PFSK-1 (cell line): ENCODE data around the gene TMEM175. TPM values are rescaled to one million over a fixed set of nuclear protein-coding genes. Genes with fewer than 3 reads are reported as not detected.

Source experiments
- FOXP2 ChIP-seq: optimal IDR thresholded peaks from 2 replicates; pipeline ENCODE3; 2011; ENCODE audit warnings: borderline replicate concordance, control low read depth, inconsistent platforms; ENCODE audit not compliant: insufficient read depth; ENCODE audit errors: extremely low read length, extremely low read depth
- POLR2AphosphoS5 ChIP-seq: IDR thresholded peaks from 2 replicates; pipeline ENCODE4 v1.6.1; 2012; ENCODE audit warnings: low read depth, mild to moderate bottlenecking, control low read depth, low read length, moderate library complexity
- SIN3A ChIP-seq: IDR thresholded peaks from 2 replicates; pipeline ENCODE4 v1.6.1; 2012; ENCODE audit warnings: mild to moderate bottlenecking, low read length, moderate library complexity, borderline replicate concordance; ENCODE audit not compliant: insufficient read depth
- TAF1 ChIP-seq: IDR thresholded peaks from 2 replicates; pipeline ENCODE4 v1.6.1; 2012; ENCODE audit warnings: low read length, control low read depth, borderline replicate concordance; ENCODE audit not compliant: insufficient read depth
- polyA plus RNA-seq: library from polyadenylated mRNA; unstranded; fragments of >200 nt; gene quantifications from one replicate; pipeline ENCODE4 v1.2.1, GENCODE V29; 2012; ENCODE audit warnings: low read depth, missing spikeins; ENCODE audit not compliant: insufficient read length
- TF ChIP-seq, protein P1 (sequence below), 2 experiments: IDR thresholded peaks; 2 replicates each; pipeline versions ENCODE4 v1.6.1 to v1.8.0; 2011 to 2012; ENCODE audit warnings: low read depth in 2 of 2, low read length in 2 of 2, control low read depth in 1 of 2, inconsistent platforms in 1 of 2, mild to moderate bottlenecking in 1 of 2, moderate library complexity in 1 of 2; ENCODE audit not compliant: insufficient read depth in 1 of 2

TMEM175 gene, protein sequence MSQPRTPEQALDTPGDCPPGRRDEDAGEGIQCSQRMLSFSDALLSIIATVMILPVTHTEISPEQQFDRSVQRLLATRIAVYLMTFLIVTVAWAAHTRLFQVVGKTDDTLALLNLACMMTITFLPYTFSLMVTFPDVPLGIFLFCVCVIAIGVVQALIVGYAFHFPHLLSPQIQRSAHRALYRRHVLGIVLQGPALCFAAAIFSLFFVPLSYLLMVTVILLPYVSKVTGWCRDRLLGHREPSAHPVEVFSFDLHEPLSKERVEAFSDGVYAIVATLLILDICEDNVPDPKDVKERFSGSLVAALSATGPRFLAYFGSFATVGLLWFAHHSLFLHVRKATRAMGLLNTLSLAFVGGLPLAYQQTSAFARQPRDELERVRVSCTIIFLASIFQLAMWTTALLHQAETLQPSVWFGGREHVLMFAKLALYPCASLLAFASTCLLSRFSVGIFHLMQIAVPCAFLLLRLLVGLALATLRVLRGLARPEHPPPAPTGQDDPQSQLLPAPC
- polyA plus RNA-seq: 19.1 TPM

GRCh38 chr4:931960-932712 is at the start of gene TMEM175, which contains the start of gene GAK:
Gene TMEM175 (plus strand): TSS chr4:932460. CDS start chr4:947740, 15,280 bp downstream.
Gene GAK (minus strand): TSS chr4:932316. CDS start chr4:932187, 129 bp downstream.
- TF ChIP-seq, protein P1, sequence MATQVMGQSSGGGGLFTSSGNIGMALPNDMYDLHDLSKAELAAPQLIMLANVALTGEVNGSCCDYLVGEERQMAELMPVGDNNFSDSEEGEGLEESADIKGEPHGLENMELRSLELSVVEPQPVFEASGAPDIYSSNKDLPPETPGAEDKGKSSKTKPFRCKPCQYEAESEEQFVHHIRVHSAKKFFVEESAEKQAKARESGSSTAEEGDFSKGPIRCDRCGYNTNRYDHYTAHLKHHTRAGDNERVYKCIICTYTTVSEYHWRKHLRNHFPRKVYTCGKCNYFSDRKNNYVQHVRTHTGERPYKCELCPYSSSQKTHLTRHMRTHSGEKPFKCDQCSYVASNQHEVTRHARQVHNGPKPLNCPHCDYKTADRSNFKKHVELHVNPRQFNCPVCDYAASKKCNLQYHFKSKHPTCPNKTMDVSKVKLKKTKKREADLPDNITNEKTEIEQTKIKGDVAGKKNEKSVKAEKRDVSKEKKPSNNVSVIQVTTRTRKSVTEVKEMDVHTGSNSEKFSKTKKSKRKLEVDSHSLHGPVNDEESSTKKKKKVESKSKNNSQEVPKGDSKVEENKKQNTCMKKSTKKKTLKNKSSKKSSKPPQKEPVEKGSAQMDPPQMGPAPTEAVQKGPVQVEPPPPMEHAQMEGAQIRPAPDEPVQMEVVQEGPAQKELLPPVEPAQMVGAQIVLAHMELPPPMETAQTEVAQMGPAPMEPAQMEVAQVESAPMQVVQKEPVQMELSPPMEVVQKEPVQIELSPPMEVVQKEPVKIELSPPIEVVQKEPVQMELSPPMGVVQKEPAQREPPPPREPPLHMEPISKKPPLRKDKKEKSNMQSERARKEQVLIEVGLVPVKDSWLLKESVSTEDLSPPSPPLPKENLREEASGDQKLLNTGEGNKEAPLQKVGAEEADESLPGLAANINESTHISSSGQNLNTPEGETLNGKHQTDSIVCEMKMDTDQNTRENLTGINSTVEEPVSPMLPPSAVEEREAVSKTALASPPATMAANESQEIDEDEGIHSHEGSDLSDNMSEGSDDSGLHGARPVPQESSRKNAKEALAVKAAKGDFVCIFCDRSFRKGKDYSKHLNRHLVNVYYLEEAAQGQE (IDR thresholded peaks at IDR 0.05; ENCODE audit: insufficient read depth in 1 of 2, low read depth in 2 of 2, low read length in 2 of 2): 0 out of 4 replicates have a peak, but pooled peaks of 1 of the 2 experiments have one; percentile 13
- TF ChIP-seq SIN3A (peak; percentile 50; the same call in 1 of the 2 replicates), POLR2AphosphoS5 (peak; percentile 86), TAF1 (peak; percentile 85; the same call in 1 of the 2 replicates), FOXP2 (no peak)

- TF ChIP-seq, protein P1 (IDR thresholded peaks at IDR 0.05; ENCODE audit: insufficient read depth in 1 of 2, low read depth in 2 of 2, low read length in 2 of 2): no peak
- TF ChIP-seq SIN3A (no peak), TAF1 (no peak), POLR2AphosphoS5 (no peak), FOXP2 (no peak)
These were observed 49.6 kb upstream of the TMEM175 start for GRCh38 chr4:882646-883045.

GRCh38 chr4:883377-884095 is 48.7 kb upstream of the TMEM175 start:
- TF ChIP-seq TAF1: no peak
- TF ChIP-seq SIN3A: no peak
- no peak for TF ChIP-seq FOXP2
- TF ChIP-seq POLR2AphosphoS5: no peak
- TF ChIP-seq, protein P1 (IDR thresholded peaks at IDR 0.05; ENCODE audit: insufficient read depth in 1 of 2, low read depth in 2 of 2, low read length in 2 of 2): no peak

DNA sequence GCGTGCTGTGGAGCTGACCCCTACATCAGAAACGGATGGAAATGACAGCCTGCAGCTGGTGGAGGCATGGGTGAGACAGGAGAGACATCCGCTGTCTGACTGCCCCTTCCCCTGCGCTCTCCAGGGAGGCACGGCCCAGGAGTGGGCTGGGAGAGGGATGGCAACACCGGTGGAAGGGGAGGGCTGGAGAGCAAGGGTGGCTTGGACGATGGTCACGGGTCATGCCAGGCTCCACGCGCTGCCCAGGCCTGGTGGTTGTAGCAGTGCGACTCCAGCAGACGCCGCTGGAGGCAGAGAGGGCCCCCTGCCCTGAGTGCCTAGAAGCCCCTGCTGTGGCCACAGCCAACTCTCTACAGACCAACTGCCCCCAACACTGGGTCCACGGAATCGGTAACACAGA is 48.0 kb upstream of the TMEM175 start:
- TF ChIP-seq FOXP2: no peak
- no peak for TF ChIP-seq TAF1
- TF ChIP-seq, protein P1 (IDR thresholded peaks at IDR 0.05; ENCODE audit: insufficient read depth in 1 of 2, low read depth in 2 of 2, low read length in 2 of 2): no peak
- no peak for TF ChIP-seq POLR2AphosphoS5
- no peak for TF ChIP-seq SIN3A
